H1 (cell line): ENCODE results near the gene SLC15A1. TPM values are rescaled to one million over a fixed set of nuclear protein-coding genes. Genes with fewer than 3 reads are reported as not detected.

Experiments
- ATF2 ChIP-seq: IDR thresholded peaks from 2 replicates; pipeline ENCODE4 v1.6.1; 2012; ENCODE audit warnings: low read length, inconsistent platforms
- ATF3 ChIP-seq: IDR thresholded peaks from 2 replicates; pipeline ENCODE4 v1.6.1; 2011; ENCODE audit warnings: low read depth, mild to moderate bottlenecking, low read length; ENCODE audit not compliant: insufficient read depth
- BACH1 ChIP-seq: IDR thresholded peaks from 2 replicates; pipeline ENCODE4 v1.6.1; 2012; ENCODE audit warnings: low read length, improper control_type of control experiment
- BRCA1 ChIP-seq: IDR thresholded peaks from 2 replicates; pipeline ENCODE4 v1.6.1; 2012; ENCODE audit warnings: low read depth, low read length, improper control_type of control experiment
- HDAC6 ChIP-seq: IDR thresholded peaks from one replicate; pipeline ENCODE4 v1.7.1; 2012; ENCODE audit warnings: low read depth, mild to moderate bottlenecking, inconsistent platforms, low read length, moderate library complexity
- KDM4A ChIP-seq: IDR thresholded peaks from one replicate; pipeline ENCODE4 v1.7.1; 2012; ENCODE audit warnings: low read depth, mild to moderate bottlenecking, moderate library complexity, low read length, inconsistent platforms; ENCODE audit not compliant: severe bottlenecking
- NANOG ChIP-seq: IDR thresholded peaks from 2 replicates; pipeline ENCODE4 v1.6.1; 2011; ENCODE audit warnings: low read length, low read depth, mild to moderate bottlenecking, inconsistent platforms; ENCODE audit not compliant: insufficient read depth, poor library complexity, severe bottlenecking
- NRF1 ChIP-seq: IDR thresholded peaks from 2 replicates; pipeline ENCODE4 v1.6.1; 2011; ENCODE audit warnings: mild to moderate bottlenecking, low read depth, low read length, improper control_type of control experiment
- PHF8 ChIP-seq: fragments of 200-600 bp; sonication (generic); conservative IDR thresholded peaks from 2 replicates; pipeline ENCODE4 v1.7.1; 2012; ENCODE audit warnings: low read depth, mild to moderate bottlenecking, inconsistent platforms, low read length, moderate library complexity
- TBP ChIP-seq: IDR thresholded peaks from 2 replicates; pipeline ENCODE4 v1.6.1; 2011; ENCODE audit warnings: low read depth, low read length, improper control_type of control experiment
- polyA plus RNA-seq, 7 experiments: library from polyadenylated mRNA; depleted of rRNA in 3 of 7; stranded (reverse) in 5 of 7; unstranded in 2 of 7; fragments of >200 nt in 5 of 7; fragments of 200-250 nt in 2 of 7; gene quantifications; 1 replicate in 5 of 7; 2 replicates in 1 of 7; 4 replicates in 1 of 7; pipeline versions ENCODE4 v1.2.1 to v1.2.3, GENCODE V29; 2011 to 2013; ENCODE audit warnings: missing spikeins in 2 of 7, mixed read lengths in 2 of 7
- total RNA-seq: library from RNA; stranded (reverse); fragmentation: NEBNext Ultra II Directional; extraction: Animal tissue kit (Norgen Biotek cat#: 25700); gene quantifications from 2 replicates; pipeline ENCODE4 v1.2.1, GENCODE V29; 2021

SLC15A1 gene
- total and polyA plus RNA-seq, 2 of the 8 experiments (the other 6 are each of a cell fraction or from before 2014, with no cell fraction given): 1.3 to 2.4 TPM

GRCh38 chr13:98721825-98722510 lies 30.5 kb downstream of the SLC15A1 start (continued):
- TF ChIP-seq KDM4A: no peak
- no peak for TF ChIP-seq BACH1
- TF ChIP-seq TBP: no peak
- no peak for TF ChIP-seq NANOG
- no peak for TF ChIP-seq HDAC6
- TF ChIP-seq BRCA1: no peak
- TF ChIP-seq ATF2: no peak
- TF ChIP-seq ATF3: no peak
- no peak for TF ChIP-seq PHF8
- TF ChIP-seq NRF1: no peak
